A549 (cell line): Measurements from ENCODE around the gene ALX3. TPM values are rescaled to one million over a fixed set of nuclear protein-coding genes. Genes with fewer than 3 reads are reported as not detected.

Source experiments
- ATAC-seq, 2 experiments: fragments of 200-7000 bp in 1 of 2; fragments of >200 bp in 1 of 2; cut with Nextera tagmentation in 1 of 2; cut with Tn5 transposase in 1 of 2; 3 replicates each; pipeline versions ENCODE4 v1.8.0 to v1.9.1; 2018 to 2020; ENCODE audit warnings: mild to moderate bottlenecking in 1 of 2, moderate library complexity in 1 of 2
- CTCF ChIA-PET: fragments of 300-600 bp; sonication (Branson Sonifier 250); formaldehyde crosslinking; extraction: SDS; loops from one replicate; lab custom pipeline; 2021; ENCODE audit warnings: antibody characterized with exemption, inconsistent platforms; lab: Yijun Ruan, JAX
- POLR2A ChIA-PET: fragments of 350-600 bp; formaldehyde crosslinking; extraction: SDS; loops from one replicate; lab custom pipeline; 2021; ENCODE audit warnings: antibody characterized with exemption, inconsistent platforms; lab: Yijun Ruan, JAX
- DNase-seq, 2 experiments: peaks; one replicate each; pipeline versions ENCODE4 v3.0.0 to v3.0.0-alpha.2; 2011 to 2016; ENCODE audit warnings: low read depth in 1 of 2, low spot score in 1 of 2
- FAIRE-seq: peaks from 2 replicates; lab custom pipeline; 2011; peaks lifted over from hg19 to GRCh38; lab: Jason Lieb, UNC
- H3K27ac ChIP-seq, 2 experiments: fragments of >200 bp; sonication (Bioruptor Twin); formaldehyde crosslinking; 3 replicates each; pipeline ENCODE4 v1.5.1; 2016 to 2017
- H3K4me1 ChIP-seq: fragments of >200 bp; sonication (Bioruptor Twin); formaldehyde crosslinking; 3 replicates; pipeline ENCODE4 v1.6.1; 2016
- H3K4me2 ChIP-seq: fragments of >200 bp; sonication (Bioruptor Twin); formaldehyde crosslinking; 3 replicates; pipeline ENCODE4 v1.6.1; 2016
- H3K4me3 ChIP-seq: fragments of >200 bp; sonication (Bioruptor Twin); formaldehyde crosslinking; 3 replicates; pipeline ENCODE4 v1.5.1; 2016
- H3K9me3 ChIP-seq: fragments of >200 bp; sonication (Bioruptor Twin); formaldehyde crosslinking; 3 replicates; pipeline ENCODE4 v1.6.1; 2016
- ATOH8 ChIP-seq: fragments of 250-450 bp; sonication (Bioruptor Pico); IDR thresholded peaks from 2 replicates; pipeline ENCODE4 v1.5.0; 2020; ENCODE audit warnings: low read depth, mild to moderate bottlenecking, moderate library complexity
- CBX2 ChIP-seq: fragments of 200-600 bp; sonication (generic); IDR thresholded peaks from 2 replicates; pipeline ENCODE4 v1.6.1; 2016; ENCODE audit warnings: low read depth, mild to moderate bottlenecking, borderline replicate concordance
- CHD4 ChIP-seq: fragments of 200-600 bp; sonication (generic); IDR thresholded peaks from 2 replicates; pipeline ENCODE4 v1.6.1; 2016; ENCODE audit warnings: antibody characterized with exemption, mild to moderate bottlenecking, borderline replicate concordance
- E2F6 ChIP-seq: IDR thresholded peaks from 2 replicates; pipeline ENCODE4 v1.6.1; 2012; ENCODE audit warnings: low read depth, borderline replicate concordance
- EHMT2 ChIP-seq: fragments of 200-600 bp; sonication (generic); IDR thresholded peaks from 2 replicates; pipeline ENCODE4 v1.6.1; 2016; ENCODE audit warnings: antibody characterized with exemption, low read depth, mild to moderate bottlenecking, moderate library complexity
- ESRRA ChIP-seq: fragments of 150-350 bp; IDR thresholded peaks from 2 replicates; pipeline ENCODE4 v1.6.1; 2014; ENCODE audit warnings: mild to moderate bottlenecking, low read length, borderline replicate concordance
- HOXB5 ChIP-seq: fragments of 250-450 bp; sonication (Bioruptor Pico); IDR thresholded peaks from 2 replicates; pipeline ENCODE4 v1.5.0; 2020; ENCODE audit warnings: mild to moderate bottlenecking, moderate library complexity
- JUN ChIP-seq, 2 experiments: fragments of >200 bp; sonication (Bioruptor Twin); formaldehyde crosslinking; IDR thresholded peaks; 2 replicates in 1 of 2; 3 replicates in 1 of 2; pipeline ENCODE4 v1.6.1; 2016 to 2017
- JUNB ChIP-seq: fragments of >200 bp; sonication (Bioruptor Twin); formaldehyde crosslinking; IDR thresholded peaks from 2 replicates; pipeline ENCODE4 v1.6.1; 2016
- MAFK ChIP-seq: fragments of 450-650 bp; IDR thresholded peaks from 2 replicates; pipeline ENCODE4 v1.6.1; 2014; ENCODE audit not compliant: partially characterized antibody
- MYC ChIP-seq: IDR thresholded peaks from 2 replicates; pipeline ENCODE4 v1.6.1; 2012; ENCODE audit warnings: mild to moderate bottlenecking, inconsistent platforms, low read length, improper control_type of control experiment, borderline replicate concordance
- PBX3 ChIP-seq: IDR thresholded peaks from 2 replicates; pipeline ENCODE4 v1.6.1; 2012
- PHF8 ChIP-seq: fragments of 200-600 bp; sonication (generic); IDR thresholded peaks from 2 replicates; pipeline ENCODE4 v1.6.1; 2016; ENCODE audit warnings: low read depth, mild to moderate bottlenecking, antibody characterized with exemption, moderate library complexity, borderline replicate concordance
- POLR2A ChIP-seq: IDR thresholded peaks from 2 replicates; pipeline ENCODE4 v1.6.1; 2012; ENCODE audit warnings: mild to moderate bottlenecking, low read length
- POLR2AphosphoS2 ChIP-seq: conservative IDR thresholded peaks from 2 replicates; pipeline ENCODE4 v1.6.1; 2012; ENCODE audit warnings: low read length, improper control_type of control experiment, inconsistent platforms
- RAD21 ChIP-seq, 2 experiments: fragments of >200 bp in 1 of 2; sonication (Bioruptor Twin) in 1 of 2; formaldehyde crosslinking in 1 of 2; IDR thresholded peaks in 1 of 2; conservative IDR thresholded peaks in 1 of 2; 2 replicates in 1 of 2; 3 replicates in 1 of 2; pipeline ENCODE4 v1.6.1; 2012 to 2018; ENCODE audit warnings: inconsistent platforms in 1 of 2
- RARB ChIP-seq: fragments of 250-450 bp; sonication (Bioruptor Pico); IDR thresholded peaks from 2 replicates; pipeline ENCODE4 v1.8.0; 2021; ENCODE audit warnings: mild to moderate bottlenecking, moderate library complexity
- SMC3 ChIP-seq: fragments of >200 bp; sonication (Bioruptor Twin); formaldehyde crosslinking; IDR thresholded peaks from 3 replicates; pipeline ENCODE4 v1.6.1; 2018; ENCODE audit warnings: inconsistent platforms
- USF2 ChIP-seq: fragments of 450-650 bp; IDR thresholded peaks from 2 replicates; pipeline ENCODE4 v1.6.1; 2014; ENCODE audit warnings: antibody characterized with exemption
- ZSCAN20 ChIP-seq: fragments of 250-450 bp; sonication (Bioruptor Pico); IDR thresholded peaks from 2 replicates; pipeline ENCODE4 v1.8.0; 2022; ENCODE audit warnings: mild to moderate bottlenecking, moderate library complexity
- WGBS: methylation state at CpG from one replicate; pipeline ENCODE4 v1.1.6; 2017; ENCODE audit errors: missing lambda C conversion rate; 5-methylcytosine and 5-hydroxymethylcytosine counted together
- polyA plus RNA-seq, 4 experiments: library from polyadenylated mRNA; depleted of rRNA in 3 of 4; stranded (reverse); fragments of >200 nt; fragmentation: RNase III in 1 of 4; extraction: RNeasy Plus Mini Kit Qiagen cat#74134 plus additional on column Dnase treatment in 1 of 4; gene quantifications; 2 replicates in 3 of 4; 3 replicates in 1 of 4; pipeline ENCODE4 v1.2.3, GENCODE V29; 2011 to 2017
- TF ChIP-seq, protein P1 (sequence below): fragments of >200 bp; sonication (Bioruptor Twin); formaldehyde crosslinking; IDR thresholded peaks from 2 replicates; pipeline ENCODE4 v1.6.1; 2016

The ALX3 gene
- polyA plus RNA-seq, 2 of the 4 experiments (the other 2 are of a cell fraction) = not detected

GRCh38 chr1:110057963-110058518 is 12.4 kb downstream of the ALX3 start (continued):
- no peak for TF ChIP-seq PHF8
- no peak for TF ChIP-seq ZSCAN20
- no peak for TF ChIP-seq SMC3
- TF ChIP-seq CHD4 = no peak
- TF ChIP-seq, all 56 proteins: peak for 0

DNA sequence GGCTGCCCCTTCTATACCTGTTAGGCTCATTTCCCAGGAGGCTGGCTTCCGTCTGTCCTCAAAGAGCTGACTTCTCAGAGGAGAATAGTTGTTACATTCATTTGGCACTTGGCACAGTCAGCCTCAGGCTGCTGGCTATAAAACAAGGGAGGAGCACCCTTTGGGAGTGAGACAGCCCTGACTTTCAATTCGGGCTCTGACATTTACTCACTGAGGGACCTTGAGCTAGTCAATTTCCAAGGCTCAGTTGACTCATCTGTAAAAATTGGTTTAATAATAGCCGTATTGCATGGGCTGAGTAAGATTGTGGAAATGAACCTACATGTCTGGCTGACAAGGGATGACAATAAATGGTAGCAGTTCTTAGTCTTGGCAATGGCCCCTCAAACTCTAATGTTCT is 13.7 kb downstream of the ALX3 start:
- Histone ChIP-seq H3K4me3 (no peak overlapping the region), H3K27ac (no peak overlapping the region), H3K4me1 (no peaks in the 10 kb centered on the region), H3K4me2 (no peak overlapping the region), H3K9me3 (no peaks in the 10 kb centered on the region)
- ATAC-seq (no peak), FAIRE-seq (no peak), DNase-seq (no peak)
- POLR2A ChIA-PET = no interaction called here
- TF ChIP-seq PHF8 (no peak), EHMT2 (no peak), JUNB (no peak), RAD21 (conservative IDR thresholded peaks at IDR 0.05 in 1 of 2, IDR thresholded peaks at IDR 0.05 in 1 of 2) (no peak), ATOH8 (CRISPR knock-in tag) (no peak)
- 89% methylated on average over 3 of the region's 3 CpGs for WGBS
- CTCF ChIA-PET = interaction anchor here (1.2 to 1.6 kb wide), 2 partner anchors 27 to 49 kb away, joined by 3 to 10 read pairs; no protein-coding TSS in a partner anchor

- Histone ChIP-seq H3K4me1 (no peaks in the 10 kb centered on the region), H3K27ac (no peak overlapping the region), H3K9me3 (no peaks in the 10 kb centered on the region), H3K4me3 (no peak overlapping the region), H3K4me2 (no peak overlapping the region)
- TF ChIP-seq MYC (no peak), JUN (IDR thresholded peaks at IDR 0.05) (no peak), PHF8 (no peak), E2F6 (no peak), POLR2AphosphoS2 (no peak), POLR2A (no peak), HOXB5 (CRISPR knock-in tag) (no peak), USF2 (no peak), ESRRA (no peak), RARB (CRISPR knock-in tag) (no peak), PBX3 (no peak), CHD4 (no peak), MAFK (no peak), CBX2 (no peak)
- TF ChIP-seq, protein P1, sequence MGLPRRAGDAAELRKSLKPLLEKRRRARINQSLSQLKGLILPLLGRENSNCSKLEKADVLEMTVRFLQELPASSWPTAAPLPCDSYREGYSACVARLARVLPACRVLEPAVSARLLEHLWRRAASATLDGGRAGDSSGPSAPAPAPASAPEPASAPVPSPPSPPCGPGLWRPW = no peak
- FAIRE-seq = no peak
- no peak for ATAC-seq
- 95% methylated on average over 4 of the region's 4 CpGs for WGBS
- CTCF ChIA-PET = interaction anchor here (1.6 to 2.6 kb wide), 2 partner anchors 32 to 50 kb away, joined by 10 to 18 read pairs; no protein-coding TSS in a partner anchor
- POLR2A ChIA-PET = no interaction called here
- no peak for DNase-seq
Observed at GRCh38 chr1:110056285-110056683, 14.2 kb downstream of the ALX3 start.
